CD4-positive, CD25-positive, alpha-beta regulatory T cell (primary cell): ENCODE measurements around the gene WASF2. TPM values are rescaled to one million over a fixed set of nuclear protein-coding genes. Genes with fewer than 3 reads are reported as not detected.

ENCODE experiments used
- ATAC-seq, 2 donors: fragments of 150-1000 bp; cut with Tn5 transposase; one replicate each; pipeline ENCODE4 v1.10.0; 2021; ENCODE audit warnings: low read depth in 2 of 2, moderate number of reproducible peaks in 2 of 2, moderate library complexity in 1 of 2
- DNase-seq, 3 donors: peaks; one replicate each; pipeline versions ENCODE4 v3.0.0 to v3.0.0-alpha.2; 2012 to 2022; ENCODE audit warnings: mixed read lengths in 1 of 3
- H3K27ac ChIP-seq: one replicate; pipeline ENCODE4 v1.7.0; 2013; ENCODE audit warnings: mild to moderate bottlenecking, low read length; ENCODE audit not compliant: insufficient read depth, poor library complexity, severe bottlenecking
- H3K27me3 ChIP-seq: one replicate; pipeline ENCODE4 v1.7.0; 2013; ENCODE audit warnings: low read length; ENCODE audit not compliant: control insufficient read depth, insufficient read depth
- H3K36me3 ChIP-seq: one replicate; pipeline ENCODE4 v1.7.0; 2013; ENCODE audit warnings: mild to moderate bottlenecking, low read length, moderate library complexity; ENCODE audit not compliant: control insufficient read depth, insufficient read depth
- H3K4me1 ChIP-seq: 2 replicates; pipeline ENCODE4 v1.7.0; 2013; ENCODE audit warnings: mild to moderate bottlenecking, low read length; ENCODE audit not compliant: insufficient read depth, control insufficient read depth, poor library complexity, severe bottlenecking
- H3K4me3 ChIP-seq: one replicate; pipeline ENCODE4 v1.7.0; 2013; ENCODE audit warnings: low read depth, mild to moderate bottlenecking, low read length, moderate library complexity
- H3K9me3 ChIP-seq, 2 experiments: 1 replicate in 1 of 2; 2 replicates in 1 of 2; pipeline ENCODE4 v1.7.0; 2013; ENCODE audit warnings: low read length in 2 of 2, mild to moderate bottlenecking in 1 of 2, moderate library complexity in 1 of 2; ENCODE audit not compliant: control insufficient read depth in 2 of 2
- H3K27ac Mint-ChIP-seq, 3 donors: one replicate each; pipeline ENCODE4 v1.8.0; 2020 to 2022; ENCODE audit warnings: mild to moderate bottlenecking in 3 of 3, mixed read lengths in 3 of 3, moderate library complexity in 2 of 3
- H3K27me3 Mint-ChIP-seq: one replicate; pipeline ENCODE4 v1.8.0; 2022; ENCODE audit warnings: mild to moderate bottlenecking, mixed read lengths
- H3K36me3 Mint-ChIP-seq: one replicate; pipeline ENCODE4 v1.8.0; 2020; ENCODE audit warnings: mixed read lengths
- H3K4me1 Mint-ChIP-seq, 4 donors: one replicate each; pipeline ENCODE4 v1.8.0; 2020 to 2022; ENCODE audit warnings: mixed read lengths in 4 of 4, mild to moderate bottlenecking in 1 of 4
- H3K4me3 Mint-ChIP-seq, 4 donors: one replicate each; pipeline ENCODE4 v1.8.0; 2020 to 2022; ENCODE audit warnings: mild to moderate bottlenecking in 4 of 4, mixed read lengths in 4 of 4, moderate library complexity in 3 of 4
- H3K9me3 Mint-ChIP-seq, 7 donors: one replicate each; pipeline ENCODE4 v1.8.0; 2020 to 2022; ENCODE audit warnings: mixed read lengths in 7 of 7, mild to moderate bottlenecking in 3 of 7, moderate library complexity in 2 of 7
- polyA plus RNA-seq, 4 donors: library from polyadenylated mRNA; unstranded; fragments of 300-500 nt; fragmentation: Illumina TruSeq; gene quantifications; one replicate each; pipeline ENCODE4 v1.2.3, GENCODE V29; 2021
- total RNA-seq: library from RNA; stranded (reverse); gene quantifications from one replicate; pipeline ENCODE4 v1.2.3, GENCODE V29; 2022

Gene WASF2
- total and polyA plus RNA-seq, 5 donors from 2014 or later: 55.3 to 175 (median 67.0) TPM

DNA sequence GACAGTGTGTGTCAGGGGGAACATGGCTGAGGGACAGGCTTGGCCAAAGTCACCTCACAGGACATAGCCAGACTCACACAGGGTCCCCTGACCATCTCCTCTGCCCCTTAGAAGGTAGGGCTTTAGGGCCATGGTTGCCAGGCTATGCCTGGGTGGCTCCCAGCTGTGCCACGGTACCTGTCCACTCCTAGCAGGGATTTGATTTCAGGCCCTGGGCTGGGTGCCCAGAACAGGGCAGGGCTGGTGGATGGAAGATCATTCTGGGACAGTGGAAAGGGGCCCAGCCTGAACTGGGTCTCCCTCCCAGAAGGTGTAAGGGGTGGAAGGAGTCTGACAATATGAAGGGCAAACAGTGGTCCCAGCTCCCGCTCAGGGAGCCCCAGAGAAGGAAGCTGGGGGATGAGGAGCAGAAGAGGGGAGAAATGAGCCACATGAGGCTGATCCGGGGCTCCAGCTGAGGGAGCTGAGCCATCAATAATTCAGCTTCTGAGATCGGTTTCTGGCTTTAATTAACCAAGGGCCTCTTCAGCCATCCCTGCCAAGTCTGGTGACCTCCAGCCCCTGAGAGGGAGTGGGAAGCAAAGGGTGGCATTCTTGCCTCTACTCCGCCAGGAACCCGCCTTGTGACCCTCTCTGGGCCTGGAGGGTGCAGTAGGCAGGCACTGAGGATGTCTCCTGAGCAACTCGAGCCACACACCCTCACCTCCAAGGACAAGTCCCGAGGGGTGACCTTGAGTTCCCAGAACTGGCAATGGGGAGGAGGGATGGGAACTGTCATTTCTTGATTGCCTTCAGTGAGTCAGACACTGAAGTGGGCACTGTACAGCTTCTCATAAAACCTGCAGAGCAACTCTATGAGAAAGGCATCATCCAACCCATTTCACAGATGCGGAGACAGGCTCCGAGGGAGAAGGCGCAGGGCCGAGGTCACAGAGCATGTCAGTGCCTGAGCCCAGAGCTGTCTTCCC, 108.9 kb downstream of the WASF2 start:
- H3K27me3 Mint-ChIP-seq: peaks cover 9% of the 10 kb centered on the region
- Histone ChIP-seq H3K27ac (no peak overlapping the region), H3K9me3 (no peaks in the 10 kb centered on the region), H3K4me3 (no peak overlapping the region), H3K27me3 (peaks cover 3% of the 10 kb centered on the region), H3K4me1 (no peaks in the 10 kb centered on the region), H3K36me3 (no peaks in the 10 kb centered on the region)
- peaks cover 0 to 2% (median 0%) of the 10 kb centered on the region in 7 donors for H3K9me3 Mint-ChIP-seq
- no peak for DNase-seq
- H3K27ac Mint-ChIP-seq: no peak overlapping the region
- H3K4me3 Mint-ChIP-seq: no peak overlapping the region
- ATAC-seq: no peak
- no peaks in the 10 kb centered on the region for H3K36me3 Mint-ChIP-seq
- peaks cover 0 to 7% (median 0%) of the 10 kb centered on the region in 4 donors for H3K4me1 Mint-ChIP-seq

GRCh38 chr1:27380224-27380623, 109.7 kb downstream of the WASF2 start:
- Mint-ChIP-seq H3K27ac (no peak overlapping the region), H3K36me3 (no peaks in the 10 kb centered on the region), H3K4me1 (peaks cover 0 to 7% (median 0%) of the 10 kb centered on the region in 4 donors), H3K9me3 (peaks cover 0 to 2% (median 0%) of the 10 kb centered on the region in 7 donors), H3K27me3 (peaks cover 11% of the 10 kb centered on the region), H3K4me3 (no peak overlapping the region)
- Histone ChIP-seq H3K4me3 (no peak overlapping the region), H3K27me3 (peaks cover 3% of the 10 kb centered on the region), H3K27ac (no peak overlapping the region), H3K36me3 (no peaks in the 10 kb centered on the region), H3K4me1 (no peaks in the 10 kb centered on the region), H3K9me3 (no peaks in the 10 kb centered on the region)
- DNase-seq (no peak), ATAC-seq (no peak)

GRCh38 chr1:27379564-27380122, 110.3 kb downstream of the WASF2 start:
- peaks cover 0 to 2% (median 0%) of the 10 kb centered on the region in 7 donors for H3K9me3 Mint-ChIP-seq
- Histone ChIP-seq H3K4me1 (no peaks in the 10 kb centered on the region), H3K27ac (no peak overlapping the region), H3K4me3 (no peak overlapping the region), H3K27me3 (peaks cover 3% of the 10 kb centered on the region), H3K9me3 (no peaks in the 10 kb centered on the region), H3K36me3 (no peaks in the 10 kb centered on the region)
- H3K27me3 Mint-ChIP-seq: peaks cover 11% of the 10 kb centered on the region
- no peak overlapping the region for H3K27ac Mint-ChIP-seq
- H3K4me1 Mint-ChIP-seq: peaks cover 0 to 7% (median 0%) of the 10 kb centered on the region in 4 donors
- no peaks in the 10 kb centered on the region for H3K36me3 Mint-ChIP-seq
- H3K4me3 Mint-ChIP-seq: no peak overlapping the region
- ATAC-seq: no peak
- no peak for DNase-seq

- Histone ChIP-seq H3K27ac (no peak overlapping the region), H3K4me1 (no peaks in the 10 kb centered on the region), H3K9me3 (no peaks in the 10 kb centered on the region), H3K4me3 (no peak overlapping the region), H3K36me3 (no peaks in the 10 kb centered on the region), H3K27me3 (peaks cover 3% of the 10 kb centered on the region)
- no peak for ATAC-seq
- Mint-ChIP-seq H3K27ac (no peak overlapping the region), H3K27me3 (peaks cover 11% of the 10 kb centered on the region), H3K9me3 (peaks cover 0 to 2% (median 0%) of the 10 kb centered on the region in 7 donors), H3K4me3 (no peak overlapping the region), H3K4me1 (no peaks in the 10 kb centered on the region), H3K36me3 (no peaks in the 10 kb centered on the region)
- no peak for DNase-seq
These were observed 112.0 kb downstream of the WASF2 start for GRCh38 chr1:27377760-27378495.

DNA sequence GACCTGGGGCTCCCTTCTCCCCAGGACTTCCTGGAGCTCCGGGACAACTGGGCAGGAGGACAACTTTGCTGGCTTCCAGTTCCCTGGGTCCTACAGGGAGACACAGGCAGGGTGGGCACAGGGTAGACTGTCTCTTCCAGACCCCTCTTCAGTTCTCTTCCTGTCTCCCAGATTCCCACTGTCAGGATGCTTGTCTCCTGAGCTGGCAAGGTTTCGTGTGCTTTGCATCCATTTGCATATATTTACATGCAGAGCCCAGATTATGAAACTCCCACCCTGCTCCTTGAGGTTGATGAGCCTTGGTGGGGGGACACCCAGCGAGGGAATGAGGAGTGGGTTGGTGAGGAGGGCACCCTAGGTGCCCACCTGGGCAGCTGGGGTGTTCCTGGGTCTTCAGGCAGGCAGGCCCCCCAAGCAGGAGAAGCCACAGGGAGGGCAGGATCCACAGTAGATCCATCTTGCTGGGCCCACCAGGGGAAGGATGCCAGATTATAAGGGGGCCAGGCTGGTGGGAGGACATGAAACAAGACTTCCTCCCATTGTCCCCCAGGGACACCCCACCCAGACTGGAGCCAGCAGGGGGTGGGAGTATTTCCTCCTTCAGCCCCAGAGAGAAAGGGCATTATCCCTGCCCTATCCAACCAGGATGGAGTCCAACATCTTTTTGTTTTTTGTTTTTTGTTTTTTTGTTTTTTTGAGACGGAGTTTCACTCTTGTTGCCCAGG, 115.4 kb downstream of the WASF2 start, which contains the start of gene FCN3:
TSS of gene FCN3 (minus strand) at position 463 of the 725 bp plus-strand sequence. CDS start at position 457, 6 bp downstream.
- H3K9me3 ChIP-seq: no peaks in the 10 kb centered on the region
- ATAC-seq: no peak
- Mint-ChIP-seq H3K27me3 (peaks cover 14% of the 10 kb centered on the region), H3K36me3 (no peaks in the 10 kb centered on the region), H3K9me3 (peaks cover 0 to 1% (median 0%) of the 10 kb centered on the region in 7 donors), H3K4me1 (no peaks in the 10 kb centered on the region), H3K4me3 (no peak within 1 kb of the TSS), H3K27ac (peak within 1 kb of the TSS; percentile 18 to 90 (median 43))
- no peaks in the 10 kb centered on the region for H3K36me3 ChIP-seq
- no peak within 1 kb of the TSS for H3K4me3 ChIP-seq
- no peak for DNase-seq
- no peak within 1 kb of the TSS for H3K27ac ChIP-seq
- H3K4me1 ChIP-seq: no peaks in the 10 kb centered on the region
- no peaks in the 10 kb centered on the region for H3K27me3 ChIP-seq

- H3K9me3 ChIP-seq: no peaks in the 10 kb centered on the region
- H3K9me3 Mint-ChIP-seq: peaks cover 0 to 1% (median 0%) of the 10 kb centered on the region in 7 donors
- H3K27ac ChIP-seq: no peak overlapping the region
- no peak overlapping the region for H3K27ac Mint-ChIP-seq
- H3K4me3 Mint-ChIP-seq: peak overlapping the region in 1 of 4 donors; percentile 15
- H3K4me3 ChIP-seq: no peak overlapping the region
- peaks cover 0 to 5% (median under 1%) of the 10 kb centered on the region in 4 donors for H3K4me1 Mint-ChIP-seq
- DNase-seq (no peak), ATAC-seq (no peak)
- H3K27me3 Mint-ChIP-seq: peaks cover 21% of the 10 kb centered on the region
- no peaks in the 10 kb centered on the region for H3K27me3 ChIP-seq
- H3K36me3 ChIP-seq: no peaks in the 10 kb centered on the region
- H3K4me1 ChIP-seq: no peaks in the 10 kb centered on the region
- H3K36me3 Mint-ChIP-seq: no peaks in the 10 kb centered on the region
These were observed 116.9 kb downstream of the WASF2 start for GRCh38 chr1:27372808-27373690.
